Activated CD8-positive, alpha-beta T cell treated with anti-CD3 and anti-CD28 coated beads, Interleukin-2, amount 10 ng/mL, durations not matched to agents 7 days and 5 days (primary cell): ENCODE results near the gene ST3GAL2. TPM values are rescaled to one million over a fixed set of nuclear protein-coding genes. Genes with fewer than 3 reads are reported as not detected.
"Not testable (repeated sequence)": the region's sequence is repeated elsewhere in the genome, so short reads cannot be mapped to it uniquely, and the experiment has no call there.

ENCODE experiments used
- ATAC-seq: fragments of 150-1000 bp; cut with Tn5 transposase; one replicate; pipeline ENCODE4 v1.10.0; 2021; ENCODE audit warnings: moderate library complexity
- CTCF ChIA-PET: fragments of 350-600 bp; sonication (Branson Sonifier 250); formaldehyde crosslinking; loops from one replicate; lab custom pipeline; 2021; ENCODE audit warnings: antibody characterized with exemption; lab: Charles Lee
- POLR2A ChIA-PET: fragments of 350-600 bp; sonication (Branson Sonifier 250); formaldehyde crosslinking; loops from one replicate; lab custom pipeline; 2021; ENCODE audit warnings: antibody characterized with exemption; lab: Charles Lee
- DNase-seq: peaks from one replicate; pipeline ENCODE4 v3.0.0-alpha.2; 2020
- H3K27ac Mint-ChIP-seq: one replicate; pipeline ENCODE4 v1.8.0; 2021; ENCODE audit warnings: mild to moderate bottlenecking, mixed read lengths
- H3K27me3 Mint-ChIP-seq: one replicate; pipeline ENCODE4 v1.8.0; 2021; ENCODE audit warnings: low read depth, mixed read lengths
- H3K36me3 Mint-ChIP-seq: one replicate; pipeline ENCODE4 v1.8.0; 2021; ENCODE audit warnings: low read depth, mixed read lengths
- H3K4me1 Mint-ChIP-seq: one replicate; pipeline ENCODE4 v1.8.0; 2021; ENCODE audit warnings: low read depth, mixed read lengths
- H3K4me3 Mint-ChIP-seq: one replicate; pipeline ENCODE4 v1.8.0; 2021; ENCODE audit warnings: mild to moderate bottlenecking, mixed read lengths
- H3K9me3 Mint-ChIP-seq: one replicate; pipeline ENCODE4 v1.8.0; 2022; ENCODE audit warnings: mixed read lengths; ENCODE audit not compliant: insufficient read depth
- total RNA-seq, 2 experiments: library from RNA; stranded (reverse); gene quantifications; one replicate each; pipeline ENCODE4 v1.2.3, GENCODE V29; 2021

The ST3GAL2 gene
- total RNA-seq, 2 experiments from 2014 or later: 34.1 to 39.0 TPM

DNA sequence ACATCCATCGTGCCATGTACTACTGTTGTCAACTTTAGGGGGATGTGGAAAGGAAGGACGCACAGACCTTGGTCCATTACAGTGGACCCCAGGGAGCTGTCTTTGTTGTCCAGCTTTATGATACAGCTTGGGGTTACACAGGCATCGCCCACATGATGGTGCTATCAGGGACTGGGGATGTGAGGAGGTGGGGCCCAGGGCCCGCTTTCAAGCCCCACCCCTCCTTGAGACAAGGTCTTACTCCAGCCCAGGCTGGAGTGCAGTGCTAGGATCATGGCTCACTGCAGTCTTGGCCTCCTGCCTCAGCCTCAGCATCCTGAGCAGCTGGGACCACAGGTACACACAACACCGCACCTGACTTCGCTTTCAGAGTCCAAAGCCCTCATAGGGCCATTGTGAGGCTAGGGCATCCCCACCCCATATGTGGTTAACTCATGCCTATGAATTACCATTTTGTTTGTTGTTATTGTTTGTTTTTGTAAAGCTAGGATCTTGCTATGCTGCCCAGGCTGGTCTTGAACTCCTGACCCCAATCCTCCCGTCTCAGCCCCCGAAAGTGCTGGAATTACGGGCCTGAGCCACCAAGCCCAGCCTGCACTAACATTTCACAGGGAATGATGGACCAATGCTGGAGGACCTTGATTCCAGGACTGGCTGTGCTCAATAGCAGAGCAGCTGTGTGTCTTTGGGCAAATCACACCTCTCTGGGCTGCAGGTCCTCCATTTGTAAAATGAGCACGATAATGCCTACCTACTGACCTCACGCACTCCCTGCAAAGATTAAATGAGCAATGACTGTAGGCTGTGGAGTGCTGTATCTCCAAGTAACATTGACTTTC lies 17.2 kb downstream of the ST3GAL2 start:
- H3K36me3 Mint-ChIP-seq: peaks cover 16% of the 10 kb centered on the region
- no peaks in the 10 kb centered on the region for H3K9me3 Mint-ChIP-seq
- peak overlapping the region; percentile 57 for H3K27ac Mint-ChIP-seq
- no peaks in the 10 kb centered on the region for H3K27me3 Mint-ChIP-seq
- no peak overlapping the region for H3K4me3 Mint-ChIP-seq
- DNase-seq (no peak), ATAC-seq (no peak)
- ChIA-PET CTCF (no interaction called here), POLR2A (interaction anchor here (1.3 kb wide), 1 partner anchor 41 kb away, joined by 3 read pairs; no protein-coding TSS in a partner anchor)
- H3K4me1 Mint-ChIP-seq: peaks cover 50% of the 10 kb centered on the region

DNA sequence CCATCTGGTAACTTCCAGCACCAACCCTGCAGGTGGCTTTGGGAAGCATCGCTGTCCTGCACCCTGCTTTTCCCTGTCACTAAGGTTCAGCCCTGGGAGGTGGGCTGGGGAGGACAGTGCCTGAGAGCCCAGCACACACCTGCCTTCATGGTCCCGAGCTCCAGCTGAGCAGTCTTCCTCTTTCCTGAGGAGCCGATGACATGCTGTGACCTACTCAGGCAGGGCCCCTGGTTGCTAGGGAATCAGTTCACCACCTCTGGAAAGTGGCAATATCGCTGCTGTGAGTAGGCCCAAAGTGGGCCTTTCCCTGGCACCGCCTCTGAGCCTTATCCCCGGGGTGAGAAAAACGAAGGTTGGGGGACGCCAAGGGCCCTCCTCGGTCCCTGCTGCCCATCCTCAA lies 17.9 kb downstream of the ST3GAL2 start:
- no peaks in the 10 kb centered on the region for H3K27me3 Mint-ChIP-seq
- peaks cover 52% of the 10 kb centered on the region for H3K4me1 Mint-ChIP-seq
- no peak overlapping the region for H3K4me3 Mint-ChIP-seq
- no peaks in the 10 kb centered on the region for H3K9me3 Mint-ChIP-seq
- peaks cover 16% of the 10 kb centered on the region for H3K36me3 Mint-ChIP-seq
- ChIA-PET CTCF (no interaction called here), POLR2A (interaction anchor here (2.5 kb wide), 1 partner anchor 17 kb away, joined by 9 read pairs; the partner anchor contains the start of gene ST3GAL2)
- DNase-seq (no peak), ATAC-seq (no peak)
- H3K27ac Mint-ChIP-seq: no peak overlapping the region

DNA sequence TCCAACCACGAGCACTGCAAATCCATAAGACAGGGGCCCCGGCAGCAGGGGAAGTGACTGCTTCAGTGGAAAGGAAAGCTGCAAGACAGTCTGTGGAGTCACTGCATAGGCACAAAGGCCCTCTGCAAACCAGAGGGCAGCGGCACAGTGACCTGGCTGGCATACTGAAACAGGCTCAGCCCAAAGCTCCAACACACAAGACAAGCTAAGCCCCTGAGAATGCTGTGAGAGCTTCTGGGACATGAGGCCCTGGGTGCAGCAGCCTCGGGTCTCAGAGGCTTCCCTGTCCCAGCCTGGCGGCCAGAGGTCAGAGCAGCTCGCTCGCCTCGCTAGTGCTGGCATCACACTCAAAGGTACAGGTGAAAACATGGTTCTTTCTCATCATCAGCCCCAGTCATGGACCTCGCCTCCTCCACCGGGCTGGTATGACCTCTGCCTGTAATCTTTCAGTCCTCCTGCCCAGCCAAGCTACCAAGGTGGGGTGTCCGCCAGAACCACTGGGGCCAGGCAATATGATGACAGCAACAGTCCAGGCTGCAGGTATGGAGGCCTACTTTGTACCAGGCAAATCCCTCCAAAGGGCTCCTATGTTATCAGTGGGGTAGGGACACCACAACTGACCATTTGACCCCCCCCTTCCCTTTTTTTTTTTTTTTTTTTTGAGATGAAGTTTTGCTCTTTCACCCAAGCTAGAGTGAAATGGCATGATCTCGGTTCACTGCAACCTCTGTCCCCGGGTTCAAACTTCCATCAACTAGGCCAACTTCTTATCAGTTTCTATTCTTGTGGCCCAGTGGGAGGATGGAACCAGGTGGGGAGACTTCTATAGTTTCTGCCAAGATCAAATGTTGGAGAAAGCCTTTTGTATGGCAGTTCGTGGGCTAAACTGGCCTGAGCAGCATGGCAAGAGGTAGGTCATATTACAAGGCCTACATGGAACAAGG lies 19.2 kb downstream of the ST3GAL2 start:
- POLR2A ChIA-PET: interaction anchor here (1.0 to 2.5 kb wide), 3 partner anchors 8 to 18 kb away, joined by 3 to 9 read pairs (median 3); partner anchors contain the start of gene ST3GAL2
- H3K27me3 Mint-ChIP-seq: no peaks in the 10 kb centered on the region
- CTCF ChIA-PET: interaction anchor here (1.7 kb wide), 1 partner anchor 39 kb away, joined by 5 read pairs; no protein-coding TSS in a partner anchor
- H3K9me3 Mint-ChIP-seq: no peaks in the 10 kb centered on the region
- ATAC-seq: peak; percentile 47
- peaks cover 52% of the 10 kb centered on the region for H3K4me1 Mint-ChIP-seq
- peaks cover 7% of the 10 kb centered on the region for H3K36me3 Mint-ChIP-seq
- H3K4me3 Mint-ChIP-seq: peak overlapping the region; percentile 69
- no peak for DNase-seq
- peak overlapping the region; percentile 90 for H3K27ac Mint-ChIP-seq

- CTCF ChIA-PET: interaction anchor here (0.9 to 1.7 kb wide), 3 partner anchors 22 to 38 kb away, joined by 3 to 5 read pairs (median 4); no protein-coding TSS in a partner anchor
- peaks cover 52% of the 10 kb centered on the region for H3K4me1 Mint-ChIP-seq
- POLR2A ChIA-PET: interaction anchor here (1.0 to 2.5 kb wide), 5 partner anchors 8 to 72 kb away, joined by 3 to 9 read pairs (median 4); partner anchors contain the start of genes DDX19A and ST3GAL2
- no peaks in the 10 kb centered on the region for H3K9me3 Mint-ChIP-seq
- ATAC-seq: peak; percentile 17
- H3K4me3 Mint-ChIP-seq: peak overlapping the region; percentile 69
- H3K27ac Mint-ChIP-seq: peak overlapping the region; percentile 90
- DNase-seq: no peak
- H3K36me3 Mint-ChIP-seq: peaks cover 8% of the 10 kb centered on the region
- H3K27me3 Mint-ChIP-seq: no peaks in the 10 kb centered on the region
Measured at GRCh38 chr16:70418993-70419318, 19.9 kb downstream of the ST3GAL2 start.

DNA sequence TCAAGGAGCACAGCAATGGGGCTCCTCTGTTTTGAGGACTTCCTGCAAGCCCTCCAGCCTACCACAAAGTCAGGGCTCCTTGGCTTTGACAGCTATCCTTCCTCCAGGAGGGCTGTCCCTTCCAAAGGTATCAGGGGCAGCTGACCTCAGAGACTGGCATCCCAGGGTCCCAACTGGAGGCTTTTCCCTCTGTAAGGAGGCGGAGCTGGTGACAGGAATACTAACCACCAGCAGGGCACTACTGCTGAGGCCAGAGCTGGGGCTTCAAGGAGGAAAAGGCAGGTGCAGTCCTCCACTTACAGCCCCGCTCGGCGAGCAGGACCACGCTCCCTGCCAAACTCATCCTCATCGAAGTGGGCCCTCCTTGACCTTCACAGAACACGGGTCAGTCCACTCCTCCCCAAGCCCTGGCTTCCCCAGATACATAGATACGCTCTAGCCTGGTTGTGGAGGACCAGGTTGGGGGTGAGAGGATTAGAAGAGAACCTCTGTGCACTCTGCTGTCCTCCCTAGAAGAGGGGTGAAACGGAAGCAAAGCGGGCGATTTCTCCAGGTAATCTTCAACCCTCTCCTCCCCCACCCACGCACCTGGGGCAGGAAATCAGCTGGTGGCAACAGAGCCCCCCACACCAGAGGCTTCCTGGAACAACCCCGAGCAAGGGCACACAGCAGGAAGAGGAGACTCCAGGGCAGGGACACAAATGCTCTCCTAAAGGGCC lies 20.5 kb downstream of the ST3GAL2 start:
- no peaks in the 10 kb centered on the region for H3K27me3 Mint-ChIP-seq
- H3K27ac Mint-ChIP-seq: peak overlapping the region; percentile 90
- no peaks in the 10 kb centered on the region for H3K9me3 Mint-ChIP-seq
- POLR2A ChIA-PET: interaction anchor here (1.0 to 2.5 kb wide), 6 partner anchors 7 to 72 kb away, joined by 3 to 11 read pairs (median 6); partner anchors contain the start of genes DDX19A and ST3GAL2
- peak; percentile 49 for DNase-seq
- CTCF ChIA-PET: interaction anchor here (0.8 to 1.7 kb wide), 5 partner anchors 10 to 38 kb away, joined by 3 to 5 read pairs (median 4); no protein-coding TSS in a partner anchor
- peaks cover 8% of the 10 kb centered on the region for H3K36me3 Mint-ChIP-seq
- H3K4me1 Mint-ChIP-seq: peaks cover 52% of the 10 kb centered on the region
- peak overlapping the region; percentile 69 for H3K4me3 Mint-ChIP-seq
- ATAC-seq: peak; percentile 52

DNA sequence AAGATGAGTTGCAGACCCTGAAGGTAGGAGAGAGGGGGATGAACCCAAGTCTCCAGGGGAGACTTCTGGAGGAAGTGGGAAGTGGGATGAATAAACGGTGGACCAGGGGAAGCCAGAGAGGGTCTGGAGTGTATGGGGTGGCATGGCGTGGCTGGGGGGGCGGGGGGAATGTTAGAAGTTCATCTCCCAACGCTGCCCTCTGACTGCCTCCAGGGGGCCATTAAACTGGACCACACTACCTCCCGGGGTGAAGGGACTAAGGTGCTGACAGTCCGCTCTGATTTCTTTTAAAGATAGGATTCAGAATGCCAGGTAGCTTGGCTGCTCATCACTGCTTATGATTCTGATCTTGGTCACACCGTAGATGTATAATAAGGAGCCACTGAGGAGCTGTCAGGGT lies 21.2 kb downstream of the ST3GAL2 start:
- H3K27ac Mint-ChIP-seq: peak overlapping the region; percentile 90
- POLR2A ChIA-PET: interaction anchor here (1.0 to 2.5 kb wide), 4 partner anchors 9 to 37 kb away, joined by 3 to 11 read pairs (median 4); no protein-coding TSS in a partner anchor
- no peaks in the 10 kb centered on the region for H3K9me3 Mint-ChIP-seq
- no peak overlapping the region for H3K4me3 Mint-ChIP-seq
- no peaks in the 10 kb centered on the region for H3K27me3 Mint-ChIP-seq
- peaks cover 48% of the 10 kb centered on the region for H3K4me1 Mint-ChIP-seq
- DNase-seq (no peak), ATAC-seq (no peak)
- H3K36me3 Mint-ChIP-seq: peaks cover 8% of the 10 kb centered on the region
- CTCF ChIA-PET: interaction anchor here (0.8 to 1.3 kb wide), 3 partner anchors 10 to 23 kb away, joined by 3 to 5 read pairs (median 3); no protein-coding TSS in a partner anchor

GRCh38 chr16:70416748-70417616 lies 21.9 kb downstream of the ST3GAL2 start:
- Mint-ChIP-seq H3K4me3 (no peak overlapping the region), H3K27me3 (no peaks in the 10 kb centered on the region), H3K27ac (no peak overlapping the region), H3K36me3 (peaks cover 10% of the 10 kb centered on the region), H3K4me1 (peaks cover 44% of the 10 kb centered on the region), H3K9me3 (no peaks in the 10 kb centered on the region)
- ChIA-PET POLR2A (interaction anchor here (1.0 to 2.5 kb wide), 2 partner anchors 11 to 36 kb away, joined by 3 to 11 read pairs; no protein-coding TSS in a partner anchor), CTCF (interaction anchor here (0.9 kb wide), 1 partner anchor 10 kb away, joined by 3 read pairs; no protein-coding TSS in a partner anchor)
- no peak for ATAC-seq
- no peak for DNase-seq

- ATAC-seq, H3K27ac Mint-ChIP-seq, H3K4me3 Mint-ChIP-seq, H3K9me3 Mint-ChIP-seq, H3K27me3 Mint-ChIP-seq, DNase-seq, CTCF ChIA-PET: not testable (repeated sequence)
- POLR2A ChIA-PET: interaction anchor here (0.7 kb wide), 1 partner anchor 50 kb away, joined by 3 read pairs; no protein-coding TSS in a partner anchor
- Mint-ChIP-seq H3K36me3 (peaks cover 13% of the 10 kb centered on the region), H3K4me1 (peaks cover 32% of the 10 kb centered on the region)
Measured at GRCh38 chr16:70413572-70413971, 25.3 kb downstream of the ST3GAL2 start.

DNA sequence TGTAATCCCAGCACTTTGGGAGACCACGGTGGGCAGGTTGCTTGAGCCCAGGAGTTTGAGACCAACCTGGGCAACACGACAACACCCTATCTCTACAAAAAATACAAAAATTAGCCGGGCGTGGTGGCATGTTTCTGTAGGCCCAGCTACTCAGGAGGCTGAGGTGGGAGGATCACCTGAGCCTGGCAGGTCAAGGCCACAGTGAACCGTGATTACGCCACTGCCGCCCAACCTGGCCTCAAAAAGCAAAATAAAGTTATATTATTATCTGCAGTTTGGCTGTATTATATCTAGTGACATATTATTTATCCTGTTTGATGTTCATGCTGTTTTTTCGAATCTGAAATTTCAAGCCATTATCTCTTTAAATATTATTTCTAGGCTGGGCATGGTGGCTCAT lies 26.5 kb downstream of the ST3GAL2 start:
- Mint-ChIP-seq H3K9me3 (no peaks in the 10 kb centered on the region), H3K27ac (no peak overlapping the region), H3K4me1 (peaks cover 27% of the 10 kb centered on the region), H3K4me3 (no peak overlapping the region), H3K36me3 (peaks cover 11% of the 10 kb centered on the region), H3K27me3 (no peaks in the 10 kb centered on the region)
- ChIA-PET POLR2A (interaction anchor here (1.1 kb wide), 1 partner anchor 11 kb away, joined by 3 read pairs; no protein-coding TSS in a partner anchor), CTCF (no interaction called here)
- no peak for ATAC-seq
- DNase-seq: no peak

GRCh38 chr16:70410734-70411133 lies 28.2 kb downstream of the ST3GAL2 start:
- Mint-ChIP-seq H3K36me3 (peaks cover 17% of the 10 kb centered on the region), H3K27me3 (no peaks in the 10 kb centered on the region), H3K4me3 (no peak overlapping the region), H3K9me3 (no peaks in the 10 kb centered on the region), H3K27ac (no peak overlapping the region), H3K4me1 (peaks cover 23% of the 10 kb centered on the region)
- DNase-seq (no peak), ATAC-seq (no peak)
- ChIA-PET POLR2A (interaction anchor here (0.6 to 1.4 kb wide), 3 partner anchors 9 to 809 kb away, joined by 3 to 5 read pairs (median 3); no protein-coding TSS in a partner anchor), CTCF (interaction anchor here (0.7 to 1.9 kb wide), 2 partner anchors 16 to 242 kb away, joined by 3 to 5 read pairs; no protein-coding TSS in a partner anchor)
